CD4-positive, alpha-beta T cell treated with Interleukin-10 for 1 hour (primary cell): ENCODE data around the gene ODF4.

ENCODE experiments used
- DNase-seq: peaks from one replicate; pipeline ENCODE4 v3.0.0-alpha.2; 2020

Gene ODF4

GRCh38 chr17:8339540-8339939, at the start of gene ODF4:
Gene ODF4 (plus strand): TSS chr17:8339840. CDS start chr17:8340052, 212 bp downstream.
- DNase-seq, result no peak

- DNase-seq, result no peak
Observed at GRCh38 chr17:8290043-8290442, 49.6 kb upstream of the ODF4 start.

GRCh38 chr17:8292639-8293395, 46.8 kb upstream of the ODF4 start:
- no peak for DNase-seq

GRCh38 chr17:8294361-8294760, 45.3 kb upstream of the ODF4 start:
- DNase-seq, result no peak

GRCh38 chr17:8294814-8295316, 44.8 kb upstream of the ODF4 start:
- DNase-seq, result no peak

- DNase-seq, result no peak
Observed at GRCh38 chr17:8300226-8300625, 39.4 kb upstream of the ODF4 start.

GRCh38 chr17:8300627-8301242, 38.9 kb upstream of the ODF4 start:
- peak; percentile 82 for DNase-seq

GRCh38 chr17:8310601-8311123, 29.0 kb upstream of the ODF4 start:
- DNase-seq, result no peak

GRCh38 chr17:8311131-8311790, 28.4 kb upstream of the ODF4 start:
- no peak for DNase-seq

GRCh38 chr17:8312251-8312650, 27.4 kb upstream of the ODF4 start:
- no peak for DNase-seq

GRCh38 chr17:8312726-8313600, 26.7 kb upstream of the ODF4 start:
- DNase-seq, result no peak

- no peak for DNase-seq
Observed at GRCh38 chr17:8314797-8315763, 24.6 kb upstream of the ODF4 start.

- DNase-seq, result no peak
Observed at GRCh38 chr17:8315764-8316217, 23.8 kb upstream of the ODF4 start.

GRCh38 chr17:8318010-8318935, 21.4 kb upstream of the ODF4 start:
- no peak for DNase-seq

- DNase-seq, result no peak
Observed at GRCh38 chr17:8320262-8320661, 19.4 kb upstream of the ODF4 start.

GRCh38 chr17:8320990-8321389, 18.6 kb upstream of the ODF4 start:
- DNase-seq, result no peak

GRCh38 chr17:8322061-8322460, 17.6 kb upstream of the ODF4 start:
- no peak for DNase-seq

- DNase-seq, result no peak
Observed at GRCh38 chr17:8324132-8324531, 15.5 kb upstream of the ODF4 start.

GRCh38 chr17:8324923-8325322, 14.7 kb upstream of the ODF4 start:
- DNase-seq, result no peak
